KOPT-K1 (cell line): Measurements from ENCODE around the gene ALKBH7.

Experiments
- H3K27ac ChIP-seq: fragments of 200-600 bp; sonication (generic); 2 replicates; pipeline ENCODE4 v1.5.1; 2016; ENCODE audit warnings: antibody characterized with exemption, mild to moderate bottlenecking, low read depth, low read length; ENCODE audit not compliant: poor library complexity, severe bottlenecking
- H3K36me3 ChIP-seq: fragments of 200-600 bp; sonication (generic); 2 replicates; pipeline ENCODE4 v1.5.1; 2017; ENCODE audit warnings: antibody characterized with exemption, mild to moderate bottlenecking, low read length, moderate library complexity; ENCODE audit not compliant: insufficient read depth
- H3K9me3 ChIP-seq: fragments of 200-600 bp; sonication (generic); 2 replicates; pipeline ENCODE4 v1.5.1; 2017; ENCODE audit warnings: antibody characterized with exemption, low read length, mild to moderate bottlenecking; ENCODE audit not compliant: insufficient read depth, poor library complexity, severe bottlenecking

ALKBH7 gene

GRCh38 chr19:6402837-6403608, 30.4 kb downstream of the ALKBH7 start:
- H3K36me3 ChIP-seq = no peaks in the 10 kb centered on the region
- H3K27ac ChIP-seq = no peak overlapping the region
- no peaks in the 10 kb centered on the region for H3K9me3 ChIP-seq

DNA sequence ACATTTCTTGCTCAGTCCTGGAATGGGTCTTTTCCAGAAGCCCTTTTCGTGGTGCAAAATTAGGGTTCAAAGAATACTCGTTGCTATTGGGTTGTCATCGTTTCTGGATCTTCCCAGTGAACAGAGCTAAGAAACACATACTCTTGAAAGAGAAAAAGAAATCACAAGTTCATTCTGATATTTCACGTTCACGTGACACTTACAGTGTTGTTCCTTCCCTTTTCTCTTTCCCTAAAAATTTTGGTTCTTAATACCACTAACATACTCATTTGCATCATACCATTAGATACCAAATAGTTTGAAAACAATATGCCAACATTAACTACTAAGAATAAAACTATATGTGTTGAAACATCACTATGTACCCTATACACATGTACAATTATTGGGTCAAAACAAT, 33.8 kb downstream of the ALKBH7 start:
- Histone ChIP-seq H3K27ac (no peak overlapping the region), H3K36me3 (no peaks in the 10 kb centered on the region), H3K9me3 (no peaks in the 10 kb centered on the region)

DNA sequence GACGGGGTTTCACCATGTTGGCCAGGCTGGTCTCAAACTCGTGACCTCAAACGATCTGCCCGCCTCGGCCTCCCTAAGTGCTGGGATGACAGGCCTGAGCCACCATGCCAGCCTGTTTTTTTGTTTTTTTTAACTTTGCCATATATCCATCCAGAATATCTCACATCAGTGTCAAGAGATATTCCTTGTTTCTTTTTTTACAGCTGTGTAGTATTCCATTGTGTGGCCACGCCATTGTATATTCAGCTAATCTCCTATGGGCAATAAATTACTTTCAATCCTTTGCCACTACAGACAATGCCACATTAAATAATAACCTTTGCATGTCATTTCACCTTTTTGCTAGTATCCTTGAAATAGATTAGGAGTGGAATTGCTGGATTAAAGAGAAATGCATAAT, 36.8 kb downstream of the ALKBH7 start:
- Histone ChIP-seq H3K9me3 (no peaks in the 10 kb centered on the region), H3K27ac (no peak overlapping the region), H3K36me3 (peaks cover 23% of the 10 kb centered on the region)

DNA sequence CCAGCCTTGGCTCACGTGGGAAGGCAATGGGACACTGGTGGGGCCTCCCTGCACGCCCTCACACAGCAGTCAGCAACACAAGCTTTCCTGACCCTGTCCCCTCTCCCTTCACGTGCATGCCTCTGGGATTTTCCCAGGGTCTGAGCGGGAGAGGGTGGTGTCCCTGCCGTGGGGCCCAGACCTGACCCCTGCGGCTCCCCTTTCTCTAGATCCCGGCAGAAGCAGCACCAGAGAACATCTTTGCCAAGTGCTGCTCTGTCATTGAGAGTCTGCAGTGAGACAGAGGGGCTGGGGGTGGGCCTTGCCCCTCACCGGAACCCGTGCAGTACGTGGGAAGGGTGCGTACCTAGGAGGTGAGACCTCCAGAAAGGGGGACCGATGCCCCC, 39.5 kb downstream of the ALKBH7 start:
- Histone ChIP-seq H3K27ac (no peak overlapping the region), H3K36me3 (peaks cover 50% of the 10 kb centered on the region), H3K9me3 (no peaks in the 10 kb centered on the region)

DNA sequence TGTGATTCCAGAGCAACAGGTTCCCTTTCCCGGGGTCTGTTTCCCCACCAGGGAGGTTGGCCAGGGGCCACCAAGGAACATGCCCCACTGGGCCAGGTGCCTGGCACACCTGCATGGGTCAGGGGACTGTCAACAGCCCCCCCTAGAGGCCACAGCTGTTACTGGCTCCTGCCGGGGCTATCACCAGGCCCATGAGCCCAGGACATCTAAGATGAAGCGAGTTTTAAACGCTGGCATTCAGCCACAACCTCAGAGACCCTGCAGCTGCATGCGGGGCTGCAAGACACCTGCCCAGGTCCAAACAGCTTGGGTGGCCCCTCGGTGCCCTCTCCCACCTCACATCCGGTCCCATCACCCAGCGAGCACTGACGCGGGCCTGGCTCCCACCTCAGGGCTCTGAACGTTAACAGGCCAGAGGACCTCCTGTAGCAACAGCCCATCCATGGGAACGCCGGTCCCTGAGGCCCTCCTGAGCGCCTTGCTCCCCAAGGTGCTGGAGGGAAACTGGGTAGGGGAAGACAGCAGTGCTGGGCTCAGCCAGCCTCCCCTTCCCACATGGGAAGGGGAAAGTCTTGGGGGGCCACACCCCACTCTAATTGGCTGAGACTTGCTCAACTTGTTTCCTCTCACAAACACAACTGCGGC, 40.0 kb downstream of the ALKBH7 start:
- H3K36me3 ChIP-seq = peaks cover 55% of the 10 kb centered on the region
- no peaks in the 10 kb centered on the region for H3K9me3 ChIP-seq
- H3K27ac ChIP-seq = no peak overlapping the region

DNA sequence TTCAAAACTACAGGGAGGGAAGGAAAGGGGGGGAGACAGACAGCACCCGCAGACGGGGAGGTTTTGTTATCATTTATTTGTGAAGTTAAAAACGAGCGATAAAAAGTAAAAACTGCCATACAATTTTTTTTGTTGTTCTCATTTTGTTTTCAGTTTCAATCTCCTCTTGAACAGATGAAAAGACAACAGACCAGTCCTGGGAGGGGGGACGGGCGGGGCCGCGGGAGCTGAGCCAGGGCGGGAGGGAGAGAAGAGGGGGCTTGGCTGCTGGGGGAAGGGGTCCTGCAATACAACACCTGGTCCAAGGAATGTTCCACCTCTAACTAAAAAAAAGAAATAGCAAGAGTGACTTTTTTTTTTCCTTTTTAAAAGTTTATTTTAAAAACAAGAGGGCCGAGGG, 40.7 kb downstream of the ALKBH7 start:
- no peak overlapping the region for H3K27ac ChIP-seq
- no peaks in the 10 kb centered on the region for H3K9me3 ChIP-seq
- H3K36me3 ChIP-seq = peaks cover 62% of the 10 kb centered on the region

- Histone ChIP-seq H3K9me3 (no peaks in the 10 kb centered on the region), H3K36me3 (peaks cover 69% of the 10 kb centered on the region), H3K27ac (no peak overlapping the region)
Measured at GRCh38 chr19:6413721-6414643, 41.4 kb downstream of the ALKBH7 start.

DNA sequence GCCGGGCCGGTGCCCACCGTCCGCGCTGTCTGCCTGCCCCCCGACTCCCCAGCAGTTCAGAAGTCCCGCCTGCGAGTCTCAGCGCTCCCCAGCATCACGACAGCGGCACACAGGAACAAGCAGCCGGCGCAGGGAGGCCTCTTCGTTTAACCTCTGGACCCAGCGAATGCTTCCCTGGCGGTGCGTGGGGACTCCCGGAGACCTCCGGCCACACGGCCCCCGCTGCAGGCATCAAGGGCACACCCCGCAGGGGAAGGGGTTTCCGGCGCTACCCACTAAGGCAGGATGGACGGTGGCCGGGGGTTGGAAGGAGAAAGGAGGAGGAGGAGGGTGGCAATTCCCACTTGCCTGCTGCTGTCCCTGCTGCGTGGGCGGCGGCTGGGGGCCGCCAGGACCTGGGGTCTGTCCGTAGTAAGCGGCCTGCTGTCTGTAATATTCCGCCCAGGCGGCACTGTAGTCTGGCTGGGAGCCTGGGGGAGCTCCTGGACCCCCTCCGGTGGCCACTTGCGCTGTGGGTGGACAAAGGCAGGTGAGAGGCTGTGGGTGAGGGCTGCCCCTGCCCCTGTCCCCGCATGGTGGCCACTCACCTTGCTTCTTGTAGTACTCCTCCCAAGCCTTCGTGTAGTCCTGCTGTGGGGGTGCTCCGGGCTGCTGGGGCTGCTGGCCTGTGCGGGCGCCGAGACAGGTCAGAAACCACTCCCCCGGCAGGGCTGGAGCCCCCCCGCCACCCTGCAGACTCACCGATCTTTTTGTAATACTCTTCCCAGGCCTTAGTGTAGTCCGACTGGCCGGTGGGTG, 42.4 kb downstream of the ALKBH7 start:
- Histone ChIP-seq H3K27ac (no peak overlapping the region), H3K9me3 (no peaks in the 10 kb centered on the region), H3K36me3 (peaks cover 79% of the 10 kb centered on the region)

- peaks cover 86% of the 10 kb centered on the region for H3K36me3 ChIP-seq
- no peak overlapping the region for H3K27ac ChIP-seq
Measured at GRCh38 chr19:6415591-6416190, 43.1 kb downstream of the ALKBH7 start.

GRCh38 chr19:6416658-6417405, 44.2 kb downstream of the ALKBH7 start:
- Histone ChIP-seq H3K9me3 (no peaks in the 10 kb centered on the region), H3K36me3 (peaks cover 98% of the 10 kb centered on the region), H3K27ac (no peak overlapping the region)

More at GRCh38 chr19:6415591-6416190, 43.1 kb downstream of the ALKBH7 start:
- no peaks in the 10 kb centered on the region for H3K9me3 ChIP-seq

- Histone ChIP-seq H3K36me3 (peaks cover 98% of the 10 kb centered on the region), H3K9me3 (no peaks in the 10 kb centered on the region), H3K27ac (no peak overlapping the region)
Measured at GRCh38 chr19:6417713-6418561, 45.3 kb downstream of the ALKBH7 start.

- Histone ChIP-seq H3K27ac (no peak overlapping the region), H3K36me3 (peaks cover 95% of the 10 kb centered on the region), H3K9me3 (no peaks in the 10 kb centered on the region)
Measured at GRCh38 chr19:6418562-6418932, 46.0 kb downstream of the ALKBH7 start.
